Neuronal stem cell (in vitro differentiated cells): ENCODE data around the gene CD40. TPM values are rescaled to one million over a fixed set of nuclear protein-coding genes. Genes with fewer than 3 reads are reported as not detected.
A peak's percentile ranks its signal among the peaks of the same experiment; 100 is the strongest.

Experiments
- DNase-seq: peaks from one replicate; pipeline ENCODE4 v3.0.0-alpha.2; 2013; ENCODE audit warnings: low spot score
- H2AFZ ChIP-seq: one replicate; pipeline ENCODE4 v1.6.1; 2013; ENCODE audit warnings: mild to moderate bottlenecking, low read length, inconsistent platforms
- H2AK5ac ChIP-seq: 2 replicates; pipeline ENCODE4 v1.6.1; 2013; ENCODE audit warnings: low read depth, mild to moderate bottlenecking, inconsistent platforms, low read length, moderate library complexity, mixed read lengths
- H2BK120ac ChIP-seq: 2 replicates; pipeline ENCODE4 v1.6.1; 2013; ENCODE audit warnings: low read depth, mild to moderate bottlenecking, inconsistent platforms, low read length, moderate library complexity, mixed read lengths
- H2BK12ac ChIP-seq: one replicate; pipeline ENCODE4 v1.6.1; 2013; ENCODE audit warnings: low read length, inconsistent platforms
- H2BK15ac ChIP-seq: 2 replicates; pipeline ENCODE4 v1.6.1; 2013; ENCODE audit warnings: mild to moderate bottlenecking, low read length, inconsistent platforms, mixed read lengths
- H2BK5ac ChIP-seq: one replicate; pipeline ENCODE4 v1.6.1; 2013; ENCODE audit warnings: inconsistent platforms, mild to moderate bottlenecking, low read length, moderate library complexity
- H3K14ac ChIP-seq: one replicate; pipeline ENCODE4 v1.6.1; 2013; ENCODE audit warnings: low read length, inconsistent platforms
- H3K18ac ChIP-seq: 2 replicates; pipeline ENCODE4 v1.6.1; 2013; ENCODE audit warnings: low read length, inconsistent platforms
- H3K23ac ChIP-seq: 2 replicates; pipeline ENCODE4 v1.6.1; 2013; ENCODE audit warnings: low read depth, mild to moderate bottlenecking, mixed read lengths, low read length, inconsistent platforms; ENCODE audit not compliant: poor library complexity
- H3K27ac ChIP-seq: replicated peaks from 3 replicates; pipeline ENCODE4 v1.5.1; 2013; ENCODE audit warnings: low read length, inconsistent platforms
- H3K27me3 ChIP-seq, 3 experiments: 2 replicates each; pipeline ENCODE4 v1.6.1; 2013; ENCODE audit warnings: low read length in 3 of 3, mild to moderate bottlenecking in 2 of 3, inconsistent platforms in 1 of 3, low read depth in 1 of 3, mixed read lengths in 1 of 3, moderate library complexity in 1 of 3; ENCODE audit not compliant: control insufficient read depth in 3 of 3, insufficient read depth in 3 of 3
- H3K36me3 ChIP-seq, 2 donors: replicated peaks in 1 of 2; 2 replicates each; pipeline ENCODE4 v1.6.1; 2013; ENCODE audit warnings: low read length in 2 of 2; ENCODE audit not compliant: control insufficient read depth in 2 of 2, insufficient read depth in 2 of 2
- H3K4ac ChIP-seq: 2 replicates; pipeline ENCODE4 v1.6.1; 2013; ENCODE audit warnings: inconsistent platforms, mild to moderate bottlenecking, low read length, moderate library complexity
- H3K4me1 ChIP-seq, 2 donors: 1 replicate in 1 of 2; 2 replicates in 1 of 2; pipeline ENCODE4 v1.6.1; 2013; ENCODE audit warnings: low read length in 2 of 2, low read depth in 1 of 2; ENCODE audit not compliant: control insufficient read depth in 2 of 2, insufficient read depth in 1 of 2
- H3K4me2 ChIP-seq: one replicate; pipeline ENCODE4 v1.6.1; 2013; ENCODE audit warnings: mild to moderate bottlenecking, low read length, inconsistent platforms; ENCODE audit not compliant: insufficient read depth, poor library complexity, severe bottlenecking
- H3K4me3 ChIP-seq, 2 donors: 2 replicates each; pipeline ENCODE4 v1.5.1; 2013; ENCODE audit warnings: low read length in 2 of 2, mild to moderate bottlenecking in 2 of 2, inconsistent platforms in 1 of 2, moderate library complexity in 1 of 2
- H3K79me1 ChIP-seq: one replicate; pipeline ENCODE4 v1.6.1; 2013; ENCODE audit warnings: low read depth, mild to moderate bottlenecking, inconsistent platforms, low read length, moderate library complexity
- H3K9ac ChIP-seq: one replicate; pipeline ENCODE4 v1.6.1; 2013; ENCODE audit warnings: mild to moderate bottlenecking, low read depth, low read length, inconsistent platforms; ENCODE audit not compliant: poor library complexity
- H3K9me3 ChIP-seq, 2 donors: replicated peaks in 1 of 2; 2 replicates each; pipeline versions ENCODE3 to v1.6.1; 2013; ENCODE audit warnings: low read length in 2 of 2, mild to moderate bottlenecking in 2 of 2, inconsistent platforms in 1 of 2, low read depth in 1 of 2, mixed read lengths in 1 of 2, moderate library complexity in 1 of 2; ENCODE audit not compliant: control insufficient read depth in 2 of 2, insufficient read depth in 1 of 2
- H4K8ac ChIP-seq: one replicate; pipeline ENCODE4 v1.6.1; 2013; ENCODE audit warnings: low read depth, mild to moderate bottlenecking, inconsistent platforms, low read length, moderate library complexity
- H4K91ac ChIP-seq: one replicate; pipeline ENCODE4 v1.6.1; 2013; ENCODE audit warnings: low read length, low read depth, mild to moderate bottlenecking, inconsistent platforms; ENCODE audit not compliant: poor library complexity
- WGBS, 2 donors: extraction: QIAGEN DNeasy Blood & Tissue Kit; methylation state at CpG; one replicate each; pipeline ENCODE4 v1.1.7; 2013; ENCODE audit warnings: missing lambda C conversion rate in 2 of 2, mixed read lengths in 1 of 2; ENCODE audit not compliant: insufficient read length in 2 of 2, insufficient replicate concordance in 1 of 2; ENCODE audit errors: extremely low coverage in 2 of 2; 5-methylcytosine and 5-hydroxymethylcytosine counted together
- polyA plus RNA-seq, 2 experiments: library from polyadenylated mRNA; stranded (reverse); fragments of 200-250 nt; gene quantifications; one replicate each; pipeline ENCODE4 v1.2.3, GENCODE V29; 2013

Gene CD40
- polyA plus RNA-seq (2013, experiment 1 of 2), result 5.5 TPM
- polyA plus RNA-seq (2013, experiment 2 of 2), result 6.2 TPM

DNA sequence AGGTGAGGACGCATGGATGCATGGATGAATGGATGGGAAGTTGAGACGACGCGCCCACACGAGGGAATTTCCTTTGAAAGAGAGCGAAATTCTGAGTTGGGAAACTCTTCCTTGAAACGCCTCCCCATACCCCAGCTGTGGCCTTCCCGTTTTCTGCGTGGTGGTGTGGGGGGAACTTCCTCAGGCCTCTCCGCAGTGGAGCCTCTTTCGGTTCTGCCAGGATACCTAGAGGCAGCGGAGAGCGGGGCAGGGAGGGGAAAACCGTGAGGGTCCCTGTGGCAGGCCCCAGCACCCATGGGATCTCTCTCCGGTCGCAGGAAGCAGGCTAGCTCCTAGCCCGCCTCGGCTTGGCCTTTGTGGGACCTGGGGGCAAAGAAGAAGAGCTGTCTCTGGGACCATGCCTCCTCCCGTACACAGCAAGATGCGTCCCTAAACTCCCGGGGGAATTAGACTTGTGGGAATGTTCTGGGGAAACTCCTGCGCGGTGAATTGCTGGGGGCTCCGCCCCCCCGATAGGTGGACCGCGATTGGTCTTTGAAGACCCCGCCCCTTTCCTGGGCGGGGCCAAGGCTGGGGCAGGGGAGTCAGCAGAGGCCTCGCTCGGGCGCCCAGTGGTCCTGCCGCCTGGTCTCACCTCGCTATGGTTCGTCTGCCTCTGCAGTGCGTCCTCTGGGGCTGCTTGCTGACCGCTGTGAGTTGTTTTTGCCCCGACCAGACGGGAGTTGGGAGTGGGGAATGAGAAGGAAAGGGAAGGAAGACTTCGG, at the start of gene CD40:
Gene CD40, plus strand, starts transcription at position 611 of the 764 bp plus-strand sequence. Its CDS starts 30 bp downstream, at position 641.
- H2BK12ac ChIP-seq, result no peak within 1 kb of the TSS
- no peaks in the 10 kb centered on the region for H3K79me1 ChIP-seq
- H3K4me1 ChIP-seq, result peaks cover 0 to 3% of the 10 kb centered on the region in 2 donors
- no CpG with 5 or more reads among the region's 40 CpGs for WGBS, 2 donors
- peak within 1 kb of the TSS; percentile 24 to 77 for H3K4me3 ChIP-seq
- H3K14ac ChIP-seq, result no peak within 1 kb of the TSS
- peak within 1 kb of the TSS; percentile 66 for H3K4me2 ChIP-seq
- H3K4ac ChIP-seq, result no peak within 1 kb of the TSS
- DNase-seq, result peak; percentile 82
- H3K9me3 ChIP-seq, result no peaks in the 10 kb centered on the region
- H2BK120ac ChIP-seq, result no peak within 1 kb of the TSS
- peak within 1 kb of the TSS; percentile 77 for H2AFZ ChIP-seq
- no peak within 1 kb of the TSS for H3K27ac ChIP-seq
- no peak within 1 kb of the TSS for H3K23ac ChIP-seq
- peak within 1 kb of the TSS; percentile 29 for H2AK5ac ChIP-seq
- peak within 1 kb of the TSS; percentile 23 for H3K18ac ChIP-seq
- peak within 1 kb of the TSS; percentile 70 for H3K9ac ChIP-seq
- no peak within 1 kb of the TSS for H4K8ac ChIP-seq
- H4K91ac ChIP-seq, result no peak within 1 kb of the TSS
- peaks cover 0 to 53% (median 2%) of the 10 kb centered on the region in 3 experiments for H3K27me3 ChIP-seq
- no peak within 1 kb of the TSS for H2BK5ac ChIP-seq
- H2BK15ac ChIP-seq, result no peak within 1 kb of the TSS
- H3K36me3 ChIP-seq, result peaks cover 0 to 1% of the 10 kb centered on the region in 2 donors

DNA sequence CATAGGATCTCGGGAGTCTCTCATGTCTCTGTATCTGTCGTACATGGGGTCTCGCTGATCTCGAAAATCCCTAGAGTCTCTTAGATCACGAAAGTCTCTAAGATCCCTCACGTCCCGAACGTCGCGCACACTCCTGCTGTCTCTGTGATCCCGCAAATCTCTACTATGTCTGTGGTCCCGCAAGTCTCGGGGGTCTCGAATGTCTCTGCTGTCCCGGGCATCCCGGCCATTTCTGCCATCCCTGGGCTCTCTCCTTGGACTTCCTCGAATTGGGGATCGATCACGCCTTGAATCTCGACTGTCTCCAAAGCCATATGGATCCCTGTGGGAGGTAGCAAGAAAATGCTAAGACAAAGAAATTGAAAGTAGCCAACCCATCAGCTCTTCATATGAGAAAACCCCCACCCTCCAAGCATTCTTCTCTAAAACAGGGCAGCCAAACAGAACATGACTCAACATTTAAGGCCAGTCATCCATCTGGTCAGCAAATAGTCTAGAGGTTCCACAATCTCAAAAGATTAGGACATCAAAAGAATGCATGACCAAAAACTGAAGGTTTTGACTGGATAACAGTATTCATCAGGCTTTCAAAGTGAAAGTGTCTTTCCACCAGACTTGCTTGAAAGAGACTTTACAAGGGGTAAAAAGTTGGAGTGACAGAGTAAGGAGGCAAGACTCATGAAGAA, 47.8 kb upstream of the CD40 start:
- Histone ChIP-seq H3K18ac (no peak overlapping the region), H2BK15ac (no peak overlapping the region), H3K14ac (no peak overlapping the region), H2AFZ (no peak overlapping the region), H3K36me3 (peaks cover 20 to 86% of the 10 kb centered on the region in 2 donors), H4K8ac (no peak overlapping the region), H3K79me1 (peaks cover 1% of the 10 kb centered on the region), H3K4me1 (peaks cover 9 to 17% of the 10 kb centered on the region in 2 donors), H3K27ac (no peak overlapping the region), H3K23ac (no peak overlapping the region), H3K9ac (no peak overlapping the region), H3K27me3 (no peaks in the 10 kb centered on the region), H4K91ac (no peak overlapping the region), H2BK120ac (no peak overlapping the region), H3K9me3 (peaks cover 0 to 3% of the 10 kb centered on the region in 2 donors), H2BK5ac (no peak overlapping the region), H3K4ac (no peak overlapping the region), H3K4me2 (no peak overlapping the region), H3K4me3 (no peak overlapping the region), H2AK5ac (no peak overlapping the region), H2BK12ac (no peak overlapping the region)
- WGBS, 2 donors, result no CpG with 5 or more reads among the region's 20 CpGs
- no peak for DNase-seq

DNA sequence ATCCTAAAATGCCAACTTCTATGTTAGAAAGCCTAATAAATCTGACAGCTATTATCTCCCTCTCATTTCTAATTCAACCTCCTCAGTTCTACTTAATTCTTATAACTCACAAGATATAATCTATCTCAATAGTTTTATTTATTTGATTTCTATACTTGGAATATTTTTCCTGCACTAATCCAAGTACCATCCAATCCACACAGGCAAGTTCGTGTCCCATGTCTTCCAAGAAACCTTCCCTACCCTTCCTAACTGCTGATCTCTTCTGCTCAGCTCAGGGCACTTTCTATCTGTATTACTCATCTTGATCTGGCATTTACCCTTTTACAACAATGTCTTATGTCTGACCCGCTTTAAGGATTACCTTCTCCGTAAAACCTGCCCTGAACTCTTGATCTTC, 46.5 kb upstream of the CD40 start:
- Histone ChIP-seq H3K36me3 (peaks cover 9 to 86% of the 10 kb centered on the region in 2 donors), H3K4me2 (no peak overlapping the region), H3K23ac (no peak overlapping the region), H3K9me3 (peaks cover 0 to 3% of the 10 kb centered on the region in 2 donors), H3K4me1 (peaks cover 9 to 17% of the 10 kb centered on the region in 2 donors), H2BK12ac (no peak overlapping the region), H3K9ac (no peak overlapping the region), H2BK5ac (no peak overlapping the region), H3K4ac (no peak overlapping the region), H3K27me3 (no peaks in the 10 kb centered on the region), H2BK15ac (no peak overlapping the region), H2BK120ac (no peak overlapping the region), H4K91ac (no peak overlapping the region), H3K14ac (no peak overlapping the region), H2AK5ac (no peak overlapping the region), H3K27ac (no peak overlapping the region), H3K18ac (no peak overlapping the region), H2AFZ (no peak overlapping the region), H3K79me1 (peaks cover 1% of the 10 kb centered on the region), H3K4me3 (no peak overlapping the region), H4K8ac (no peak overlapping the region)
- no CpG with 5 or more reads among the region's 3 CpGs for WGBS, 2 donors
- DNase-seq, result no peak

DNA sequence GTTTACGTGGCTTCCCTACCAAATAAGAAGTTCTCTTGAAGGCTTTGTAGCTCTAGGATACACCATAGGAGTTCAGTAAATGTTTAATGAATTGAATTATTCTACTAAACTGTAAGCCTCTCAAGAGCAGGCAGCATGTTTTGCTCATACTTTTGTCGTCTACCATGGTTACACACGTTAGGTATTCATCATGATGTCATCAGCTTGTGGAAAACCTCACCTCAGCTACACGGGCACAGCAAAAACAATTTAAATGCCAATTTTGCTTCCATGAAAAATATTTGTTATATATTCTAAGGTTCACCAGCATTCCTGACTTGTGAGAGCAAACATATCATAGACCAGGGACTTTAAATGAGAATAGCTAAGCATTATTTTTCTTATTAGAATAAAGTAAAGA, 45.1 kb upstream of the CD40 start:
- Histone ChIP-seq H4K91ac (no peak overlapping the region), H3K4me2 (no peak overlapping the region), H3K4me1 (peaks cover 9 to 17% of the 10 kb centered on the region in 2 donors), H3K23ac (no peak overlapping the region), H3K4me3 (no peak overlapping the region), H3K27me3 (no peaks in the 10 kb centered on the region), H2BK5ac (no peak overlapping the region), H3K27ac (no peak overlapping the region), H4K8ac (no peak overlapping the region), H2AK5ac (no peak overlapping the region), H3K36me3 (peaks cover 6 to 87% of the 10 kb centered on the region in 2 donors), H3K4ac (no peak overlapping the region), H2BK120ac (no peak overlapping the region), H3K79me1 (peaks cover 6% of the 10 kb centered on the region), H3K9me3 (peaks cover 0 to 3% of the 10 kb centered on the region in 2 donors), H2AFZ (no peak overlapping the region), H3K14ac (no peak overlapping the region), H3K18ac (no peak overlapping the region), H3K9ac (no peak overlapping the region), H2BK15ac (no peak overlapping the region), H2BK12ac (no peak overlapping the region)
- no CpG with 5 or more reads among the region's 4 CpGs for WGBS, 2 donors
- no peak for DNase-seq
